Left cardiac atrium (tissue), 4 donors: ENCODE measurements around the gene EPHA4. TPM values are rescaled to one million over a fixed set of nuclear protein-coding genes. Genes with fewer than 3 reads are reported as not detected.
A peak's percentile ranks its signal among the peaks of the same experiment; 100 is the strongest.

Experiments
- ATAC-seq, 2 donors: fragments of 200-7000 bp; cut with Tn5 transposase; one replicate each; pipeline ENCODE4 v1.9.1; 2020; ENCODE audit warnings: mild to moderate bottlenecking in 2 of 2, moderate library complexity in 2 of 2
- DNase-seq: peaks from one replicate; pipeline ENCODE4 v3.0.0-alpha.2; 2020
- intact Hi-C, 2 donors: fragments of 100-400 bp; cut with DNase I; formaldehyde crosslinking; loops; one replicate each; pipeline versions ENCODE4 v1.14.1 to v1.15.1; 2022 to 2023
- total RNA-seq, 2 donors: library from RNA; stranded (reverse); fragmentation: NEBNext Ultra II Directional; extraction: Animal tissue kit (Norgen Biotek cat#: 25700); gene quantifications; one replicate each; pipeline ENCODE4 v1.2.1, GENCODE V29; 2021
- donor health status: DM: no; HTN: yes; CAD: no.
- donor health status: DM: no; HTN: yes; CAD: no; lungs with severe emphysema.
- donor health status: DM: yes; HTN: yes; CAD: no.
- donor health status: Dilated cardiomyopathy.

EPHA4 gene
- total RNA-seq, 2 donors from 2014 or later: 55.8 to 84.1 TPM

DNA sequence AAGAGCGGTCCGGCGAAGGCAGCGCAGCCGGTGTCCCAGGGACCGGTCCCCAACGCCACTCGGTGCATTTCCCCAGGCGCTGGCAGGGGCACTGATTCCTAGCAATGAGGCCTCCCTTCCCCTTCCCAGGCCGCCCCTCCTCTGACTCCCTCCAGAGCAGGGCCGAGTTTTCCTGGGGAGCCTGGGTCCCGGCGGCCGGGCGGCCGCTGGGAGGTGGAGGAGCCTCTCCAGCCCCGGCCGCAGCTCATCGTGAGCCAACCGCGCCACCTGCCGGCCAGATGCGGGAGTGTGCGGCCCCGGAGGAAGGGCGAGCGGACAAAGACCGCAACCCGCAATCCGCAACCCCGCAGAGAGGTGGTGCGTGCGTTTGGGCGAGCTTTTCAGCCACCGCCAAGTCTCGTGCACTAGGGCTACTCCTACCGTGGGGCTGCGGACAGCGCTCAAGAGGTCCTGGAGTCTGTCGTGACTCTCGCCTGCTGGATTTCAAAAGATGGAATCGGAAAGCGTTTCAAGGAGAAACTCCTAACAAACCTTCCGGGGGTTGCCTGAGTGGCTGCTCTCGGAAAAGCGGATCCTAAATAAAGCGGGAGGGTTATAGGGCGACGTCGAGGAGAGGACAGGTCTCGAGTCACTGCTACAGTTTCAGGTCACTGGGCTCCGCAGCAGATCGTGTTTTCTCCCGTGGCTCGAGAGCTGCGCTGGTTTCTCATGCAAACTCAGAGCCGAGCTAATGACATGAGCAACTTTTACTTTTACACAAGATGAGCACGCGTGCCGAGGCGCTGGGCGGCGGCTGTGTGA is 1.5 kb upstream of the EPHA4 start:
- ATAC-seq (peak; percentile 78 to 81), DNase-seq (peak; percentile 86)
- intact Hi-C loops: loop anchor here (2.0 to 10.0 kb wide), 9 partner anchors 46 to 1836 kb away; no protein-coding TSS in a partner anchor

DNA sequence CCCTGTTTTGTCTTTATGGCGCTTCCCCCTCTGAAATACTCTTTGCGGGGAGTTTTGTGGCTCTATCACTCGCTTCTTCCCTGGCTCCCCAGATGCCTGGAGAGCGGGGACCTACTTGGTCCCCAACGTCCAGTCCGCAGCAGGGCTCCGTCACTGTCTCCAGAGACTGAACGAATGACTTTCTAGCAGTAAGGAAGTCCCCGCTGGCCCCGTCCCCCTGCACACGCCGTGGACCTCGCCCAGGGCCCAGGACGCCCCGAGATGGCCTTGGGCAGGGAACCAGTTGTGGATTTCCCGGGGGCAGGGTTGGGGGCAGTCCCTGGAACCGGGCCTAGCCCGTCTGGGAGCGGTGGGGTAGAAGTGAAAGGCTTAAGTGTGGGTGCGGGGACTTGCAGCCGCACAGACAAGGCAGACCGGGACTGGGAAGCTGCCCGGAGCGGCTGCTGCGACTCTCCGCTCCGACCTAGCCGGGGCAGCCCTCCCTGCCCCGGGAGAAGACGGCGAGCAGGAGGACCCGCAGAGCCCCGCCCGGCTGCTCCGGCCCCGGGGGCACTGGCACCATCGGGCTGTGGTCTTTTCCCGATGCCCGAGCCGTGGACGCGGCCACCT is 821 bp upstream of the EPHA4 start:
- DNase-seq (no peak), ATAC-seq (peak; percentile 44 to 55)
- intact Hi-C loops: loop anchor here (2.0 to 10.0 kb wide), 9 partner anchors 46 to 1836 kb away; no protein-coding TSS in a partner anchor

DNA sequence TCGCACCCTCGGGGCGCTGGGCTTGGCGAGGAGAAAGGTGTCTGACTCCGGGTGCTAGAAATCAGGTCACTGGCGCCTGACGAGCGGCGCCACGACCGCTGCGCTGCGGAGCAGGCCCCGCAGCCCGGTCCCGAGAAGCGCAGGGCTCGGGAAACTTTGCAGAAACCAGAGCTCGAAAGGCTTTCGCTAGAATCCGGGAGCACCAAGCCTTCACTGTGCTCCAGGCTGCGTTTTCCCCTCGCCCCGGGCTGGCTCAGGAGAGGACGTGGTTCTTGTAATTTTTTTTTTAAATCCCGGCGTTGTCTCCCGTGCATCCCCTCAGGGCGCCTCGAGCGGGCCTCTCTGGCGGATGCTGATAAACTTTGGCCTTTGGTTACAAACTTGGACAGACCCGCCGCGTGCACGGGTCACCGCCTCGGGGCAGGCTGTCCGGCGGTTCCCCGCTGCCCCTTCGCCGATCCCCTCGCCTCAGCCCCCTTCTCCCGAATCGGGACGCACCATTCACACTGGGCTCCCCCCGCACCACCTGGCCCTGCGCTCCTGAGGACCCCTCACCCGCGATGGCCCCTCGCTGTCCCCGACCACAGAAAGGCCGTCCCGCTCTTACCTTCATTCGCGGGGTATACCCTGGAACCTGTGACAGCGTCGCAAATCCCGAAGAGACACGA is 419 bp downstream of the EPHA4 start:
- ATAC-seq: peak; percentile 4 to 7
- DNase-seq: peak; percentile 67
- intact Hi-C loops: loop anchor here (2.0 to 10.0 kb wide), 9 partner anchors 44 to 1834 kb away; no protein-coding TSS in a partner anchor

DNA sequence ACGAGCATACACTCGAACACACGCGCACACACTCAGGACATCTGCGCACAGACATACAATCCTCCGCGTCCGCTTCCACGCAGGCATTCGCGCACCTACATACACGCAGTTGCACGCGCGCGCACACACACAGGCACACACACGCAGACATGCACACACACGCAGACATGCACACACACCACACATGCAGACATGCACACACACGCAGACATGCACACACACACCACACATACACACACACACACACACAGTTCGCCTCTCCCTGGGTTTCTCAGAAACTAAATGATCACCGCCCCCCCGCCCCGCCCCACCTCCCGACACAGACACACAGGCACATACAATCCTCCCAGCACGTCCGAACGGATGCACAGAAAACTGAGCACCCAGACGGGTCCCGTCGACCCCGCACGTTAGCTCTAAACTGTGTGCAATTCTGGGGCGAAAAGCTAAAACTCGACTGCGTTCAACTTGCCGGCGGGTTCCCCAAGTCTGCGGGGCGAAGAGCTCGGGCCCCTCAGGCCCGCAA is 1.0 kb downstream of the EPHA4 start:
- ATAC-seq (no peak), DNase-seq (peak; percentile 25)

DNA sequence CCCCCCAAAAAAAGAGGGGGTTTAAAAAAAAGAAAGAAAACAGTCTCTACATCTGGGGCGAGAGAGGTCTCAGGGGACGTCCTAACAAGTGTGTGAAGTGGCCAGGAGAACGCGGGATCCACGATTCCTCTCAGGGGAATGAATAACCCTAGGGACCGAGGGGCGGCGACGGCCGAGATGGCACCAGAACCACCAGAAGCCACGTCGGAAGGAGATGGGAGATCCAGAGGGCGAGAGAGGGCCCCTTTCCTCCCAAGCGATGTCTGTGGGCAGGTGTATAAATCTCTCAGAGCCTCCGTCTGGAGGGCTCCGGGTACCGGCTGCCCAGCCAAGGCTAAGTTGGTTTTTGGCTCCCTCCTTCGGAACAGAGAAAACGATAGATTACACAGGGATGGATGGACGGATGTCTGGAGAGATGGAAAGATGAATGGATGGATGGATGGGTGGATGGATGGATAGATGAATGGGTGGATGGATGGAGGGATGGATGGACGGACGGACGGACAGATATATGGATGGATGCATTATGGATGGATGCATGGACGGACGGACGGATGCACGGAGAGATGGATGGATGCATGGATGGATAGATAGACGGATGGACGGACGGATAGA is 1.7 kb downstream of the EPHA4 start:
- intact Hi-C loops: loop anchor here (5.0 to 10.0 kb wide), 7 partner anchors 43 to 1833 kb away; no protein-coding TSS in a partner anchor
- DNase-seq (peak; percentile 26), ATAC-seq (no peak)

More for the DNA sequence above, 1.0 kb downstream of the EPHA4 start:
- intact Hi-C loops: loop anchor here (5.0 to 10.0 kb wide), 7 partner anchors 44 to 1834 kb away; no protein-coding TSS in a partner anchor

DNA sequence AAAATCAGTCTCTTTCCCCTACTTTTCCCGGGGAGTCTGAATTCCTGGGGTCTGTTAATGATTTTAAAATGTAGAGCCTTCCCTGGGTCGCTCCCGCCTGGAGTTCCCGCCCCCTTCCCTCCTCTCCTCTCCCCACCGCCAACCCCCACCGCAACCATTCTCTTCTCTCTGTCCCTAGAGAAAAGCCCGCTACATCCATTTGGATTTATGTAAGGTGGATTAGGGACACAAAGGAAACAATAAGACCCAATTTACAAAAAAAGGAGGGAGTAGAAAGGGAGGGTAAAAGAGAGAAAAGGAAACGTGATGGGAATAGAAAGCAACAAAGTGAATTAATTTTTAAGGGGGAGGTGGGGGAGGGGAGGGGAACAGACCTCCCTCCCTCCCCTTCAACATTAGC is 2.2 kb downstream of the EPHA4 start:
- DNase-seq: no peak
- no peak for ATAC-seq
- intact Hi-C loops: loop anchor here (5.0 to 10.0 kb wide), 7 partner anchors 43 to 1833 kb away; no protein-coding TSS in a partner anchor

DNA sequence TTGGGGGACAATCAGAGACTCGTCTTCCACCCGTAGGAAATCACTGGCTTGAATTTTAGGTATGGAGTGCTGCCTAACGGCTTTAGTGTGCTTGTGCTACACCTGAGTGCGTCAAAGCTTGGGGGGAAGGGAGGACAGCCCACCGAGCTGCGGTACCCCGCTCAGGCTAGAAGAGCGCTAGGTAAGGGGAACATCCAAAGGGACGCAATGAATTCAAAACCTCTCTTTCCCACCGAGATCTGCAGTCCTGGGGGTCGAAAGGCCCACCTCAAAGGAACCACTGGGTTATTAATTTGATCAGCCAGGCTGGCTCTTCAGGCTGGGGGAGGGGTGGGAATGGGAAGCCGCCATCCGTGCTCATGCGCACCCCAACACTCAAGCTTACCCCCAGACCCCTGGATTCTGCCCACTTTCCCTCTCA is 2.7 kb downstream of the EPHA4 start:
- ATAC-seq: no peak
- intact Hi-C loops: no loop called here
- DNase-seq: no peak

DNA sequence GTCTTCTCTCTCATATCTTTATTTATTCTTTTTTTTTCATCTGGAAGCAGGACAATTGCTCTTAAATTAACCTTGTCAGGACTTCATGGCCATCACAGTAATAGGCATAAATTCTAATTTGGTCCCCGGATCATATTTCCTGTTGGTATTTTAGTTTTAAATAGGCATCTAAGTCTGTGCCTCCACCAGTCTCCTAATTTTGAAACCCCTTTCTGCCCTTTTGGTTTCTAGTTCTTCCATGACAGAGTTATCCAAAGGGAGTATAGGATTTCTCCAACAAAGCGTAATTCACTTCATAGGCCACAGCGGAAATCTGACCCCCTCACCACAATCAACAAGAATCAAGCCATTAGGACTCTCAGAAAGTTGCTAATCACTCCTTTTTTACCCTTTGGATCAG is 3.8 kb downstream of the EPHA4 start:
- DNase-seq (no peak), ATAC-seq (no peak)
- intact Hi-C loops: no loop called here

DNA sequence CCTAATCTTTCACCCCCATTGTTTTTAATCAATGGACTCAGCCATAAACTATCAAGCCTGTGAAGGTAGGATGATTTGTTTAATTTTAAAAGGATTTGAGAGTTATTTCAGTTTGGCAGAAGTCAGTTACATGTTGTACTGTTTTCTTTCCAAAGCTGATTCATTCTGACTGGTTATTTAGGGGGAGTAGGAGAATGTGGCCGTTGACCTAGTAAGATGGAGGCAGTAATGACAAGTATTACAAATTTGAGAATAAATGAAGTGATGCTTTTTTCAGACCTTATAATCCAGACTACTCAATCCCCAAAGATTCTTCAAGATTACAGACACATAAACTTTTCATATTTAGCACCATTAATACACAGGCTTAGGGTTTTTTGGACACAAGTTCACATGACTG is 4.3 kb downstream of the EPHA4 start:
- intact Hi-C loops: no loop called here
- ATAC-seq (no peak), DNase-seq (no peak)

DNA sequence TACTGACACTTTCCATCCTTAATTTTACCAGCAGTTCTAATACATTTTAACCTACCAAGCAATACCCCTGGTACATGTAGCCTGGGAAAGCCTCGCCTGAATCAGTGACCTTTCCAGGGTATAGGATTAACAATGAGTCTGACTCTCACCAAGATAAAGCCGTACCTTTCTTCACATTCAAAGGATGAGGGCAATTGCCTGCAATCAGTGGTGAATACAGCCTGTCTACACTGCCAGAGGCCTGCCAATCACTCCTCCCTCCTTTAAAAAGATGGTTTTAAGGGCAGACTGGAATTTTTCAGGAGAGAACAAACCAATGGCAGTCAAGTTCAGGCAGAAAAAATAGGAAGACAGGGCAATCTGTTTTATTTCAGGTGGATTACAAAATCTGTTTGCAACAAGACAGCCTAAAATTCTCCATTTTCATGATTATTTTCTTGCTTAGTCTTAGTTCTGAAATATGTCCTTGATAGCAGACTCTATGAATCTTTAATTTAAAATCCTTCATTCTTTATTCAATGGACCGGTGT is 4.8 kb downstream of the EPHA4 start:
- intact Hi-C loops: no loop called here
- DNase-seq (no peak), ATAC-seq (no peak)

DNA sequence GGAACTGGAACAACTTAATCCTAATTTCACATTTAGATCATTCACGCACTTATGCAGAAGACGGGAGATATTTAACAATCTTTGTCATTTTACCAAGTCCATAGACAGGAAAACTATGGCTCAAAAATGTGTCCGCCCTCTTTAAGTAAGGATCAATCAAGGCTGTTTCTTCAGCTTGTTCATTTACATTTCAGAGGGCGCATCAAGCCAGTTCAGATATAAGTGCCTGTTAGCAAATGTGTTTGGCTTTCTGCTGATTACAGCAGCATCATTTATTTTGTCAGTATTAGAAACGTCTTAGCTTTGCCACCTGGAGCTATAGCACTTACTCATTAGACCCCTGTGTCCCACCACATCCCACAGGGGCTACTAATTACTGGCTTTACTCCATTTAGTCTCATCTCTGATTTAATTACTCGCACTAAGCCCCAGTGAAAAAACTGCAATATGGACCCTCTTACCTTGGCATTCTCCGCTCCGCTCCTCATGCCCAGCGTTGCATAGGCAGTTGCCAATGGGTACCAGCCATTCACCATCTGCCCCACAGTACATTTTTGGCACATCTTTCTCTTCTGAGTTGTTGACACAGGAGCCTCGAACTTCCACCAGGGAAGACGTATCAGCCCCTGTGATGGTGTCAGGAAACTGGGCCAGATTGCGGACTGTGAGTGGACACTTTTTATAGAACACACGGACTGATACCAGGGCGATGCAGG is 8.7 kb downstream of the EPHA4 start:
- intact Hi-C loops: no loop called here
- ATAC-seq (no peak), DNase-seq (no peak)

DNA sequence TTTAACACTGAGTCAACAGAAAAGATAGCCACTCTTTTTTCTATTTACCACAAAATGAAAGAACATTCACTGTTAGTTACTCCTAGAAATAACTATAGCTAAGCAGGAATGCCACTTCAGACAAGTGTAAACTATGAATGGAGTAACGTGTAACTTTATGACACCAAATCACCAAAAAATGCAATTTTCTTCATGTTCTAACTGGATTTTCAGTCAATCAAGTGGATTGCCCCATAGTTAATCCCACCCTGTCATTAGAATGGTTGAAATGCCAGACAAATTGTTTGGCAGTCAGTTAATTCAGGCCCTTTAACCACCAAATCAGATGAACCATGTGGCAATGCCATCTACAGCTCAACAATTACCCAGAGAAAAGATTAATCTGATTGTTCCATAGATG is 9.9 kb downstream of the EPHA4 start:
- intact Hi-C loops: no loop called here
- DNase-seq (no peak), ATAC-seq (no peak)

DNA sequence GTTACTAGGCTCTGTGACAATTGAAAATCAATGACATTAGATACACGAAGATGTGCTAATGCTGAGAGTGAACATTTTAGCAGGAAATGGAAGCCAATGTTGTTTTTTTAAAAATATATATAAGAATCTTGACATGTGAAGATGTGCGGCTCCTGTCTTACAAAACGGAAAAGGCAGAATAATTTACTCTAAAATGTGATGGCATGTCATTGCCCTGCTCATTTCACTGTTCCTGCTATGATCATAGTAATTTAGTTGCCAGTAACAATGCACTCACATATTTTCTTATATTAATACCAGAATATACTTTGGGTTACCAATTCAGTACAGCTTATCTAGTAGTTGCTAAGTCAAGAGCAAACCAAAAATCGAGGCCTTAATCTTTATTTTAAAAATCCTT is 10.3 kb downstream of the EPHA4 start:
- ATAC-seq (no peak), DNase-seq (no peak)
- intact Hi-C loops: no loop called here

DNA sequence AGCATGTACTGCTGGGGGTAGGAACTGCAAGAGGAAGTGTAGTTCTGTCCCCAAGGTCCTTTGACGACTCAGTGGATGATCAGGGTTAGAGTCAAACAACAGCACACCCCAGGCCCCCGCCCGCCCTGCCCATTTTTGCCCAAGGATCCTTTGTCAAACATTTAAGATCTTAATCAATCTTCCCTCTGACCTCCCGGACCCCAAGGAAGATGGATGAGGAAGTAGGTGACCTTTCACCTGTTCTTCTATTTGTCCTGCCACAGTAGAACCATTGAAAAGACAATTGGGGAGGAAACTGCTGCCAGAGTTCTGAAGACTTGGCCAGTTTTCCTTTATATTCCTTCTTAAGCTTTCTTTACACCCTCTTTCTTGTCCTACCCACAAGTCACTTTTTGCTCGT is 12.1 kb downstream of the EPHA4 start:
- intact Hi-C loops: no loop called here
- no peak for ATAC-seq
- DNase-seq: no peak

DNA sequence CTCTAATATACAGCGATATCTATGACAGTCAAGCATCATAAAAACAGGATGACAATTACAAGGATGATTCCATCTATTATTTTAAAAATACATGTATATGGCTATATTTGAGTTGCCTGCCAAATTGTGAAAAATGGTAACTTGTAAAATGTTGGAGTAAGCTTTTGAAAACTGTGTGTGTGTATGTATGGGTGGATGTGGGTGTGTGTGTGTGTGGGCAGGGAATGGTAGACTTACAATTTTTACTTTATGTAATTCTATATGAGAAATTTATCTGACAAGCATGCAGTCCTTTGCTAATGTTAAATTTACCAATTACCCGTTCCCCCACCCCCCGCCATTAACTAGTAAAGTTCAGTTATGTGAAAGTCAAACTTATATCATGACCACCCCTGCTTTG is 14.0 kb downstream of the EPHA4 start:
- ATAC-seq (no peak), DNase-seq (no peak)
- intact Hi-C loops: no loop called here

DNA sequence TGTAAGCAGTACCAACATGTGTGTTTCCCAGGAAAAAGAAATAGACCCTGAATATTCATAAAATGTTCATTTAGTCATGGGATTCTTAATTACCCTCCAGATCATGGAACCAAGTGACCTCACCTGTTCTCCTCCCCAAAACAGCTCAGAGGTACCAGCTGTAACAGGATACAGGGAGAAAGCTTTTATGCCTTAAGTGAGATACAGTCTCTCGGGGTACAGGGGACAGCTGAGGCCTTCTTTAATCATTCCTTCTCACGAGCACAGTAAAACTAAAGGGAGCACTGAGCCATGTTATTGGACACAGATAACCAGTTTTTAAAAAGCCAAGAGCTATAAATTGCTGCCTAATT is 16.6 kb downstream of the EPHA4 start:
- ATAC-seq: no peak
- intact Hi-C loops: no loop called here

DNA sequence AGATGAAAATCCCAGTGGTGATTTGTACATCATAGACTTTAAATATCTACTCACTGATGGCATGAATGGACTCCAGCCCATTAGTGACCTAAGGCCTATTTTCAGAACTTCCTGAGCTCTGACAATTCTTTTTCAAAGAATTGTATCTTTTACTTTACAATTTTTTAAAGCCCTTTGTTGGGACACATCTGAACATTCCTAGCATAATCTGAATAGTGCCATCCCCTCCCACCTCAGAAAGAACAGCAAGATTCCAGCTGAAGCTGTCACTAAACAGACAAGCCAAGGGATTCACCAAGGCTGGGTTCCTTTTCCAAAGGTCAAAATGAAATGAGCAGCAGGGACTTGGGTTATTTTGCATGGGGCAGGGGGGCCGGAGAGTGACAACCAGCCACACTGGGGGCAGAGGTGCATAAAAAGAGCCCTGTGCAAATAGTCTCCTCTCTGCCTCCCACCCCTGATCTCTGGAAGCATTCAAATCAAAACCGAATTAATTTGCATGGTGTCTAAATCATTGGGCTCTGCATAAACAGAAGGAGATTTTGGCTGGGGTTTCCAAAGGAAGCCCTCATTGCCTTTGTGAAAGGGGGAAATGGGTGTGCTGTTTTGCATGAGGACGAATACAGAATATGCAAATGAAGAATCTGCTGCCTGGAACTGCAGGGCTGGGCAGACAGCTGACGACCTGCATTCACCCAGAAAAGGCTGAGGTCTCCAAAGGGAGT is 17.2 kb downstream of the EPHA4 start:
- intact Hi-C loops: no loop called here
- peak; percentile 53 to 59 for ATAC-seq
- no peak for DNase-seq

More for the DNA sequence above, 16.6 kb downstream of the EPHA4 start:
- no peak for DNase-seq

DNA sequence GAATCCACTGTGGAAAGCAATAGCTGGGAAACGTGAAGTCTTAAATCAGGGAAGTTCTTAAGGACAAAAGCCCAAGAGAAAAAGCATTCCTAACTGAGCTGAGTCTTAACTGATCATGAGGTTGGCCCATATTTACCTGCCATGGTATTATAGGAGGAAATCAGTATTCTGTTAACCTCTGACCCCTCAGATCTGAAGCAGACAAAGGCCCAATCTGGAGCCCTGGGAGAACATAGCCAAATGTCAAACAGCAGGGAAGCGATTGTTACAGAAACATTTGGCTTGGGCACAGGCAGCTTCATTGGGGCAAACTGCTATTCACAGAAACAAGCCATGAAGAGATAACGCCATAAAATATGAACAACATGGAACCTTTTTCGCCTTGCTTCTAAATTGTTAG is 18.8 kb downstream of the EPHA4 start:
- ATAC-seq (no peak), DNase-seq (no peak)
- intact Hi-C loops: no loop called here
